GM21576 (cell line): ENCODE results near the gene LDB2.

Experiments used
- ATAC-seq: cut with Tn5 transposase; IDR thresholded peaks from one replicate; pipeline ENCODE4 v1.9.1; 2021; ENCODE audit warnings: mild to moderate bottlenecking, moderate library complexity; ENCODE audit not compliant: unreplicated experiment

LDB2 gene

DNA sequence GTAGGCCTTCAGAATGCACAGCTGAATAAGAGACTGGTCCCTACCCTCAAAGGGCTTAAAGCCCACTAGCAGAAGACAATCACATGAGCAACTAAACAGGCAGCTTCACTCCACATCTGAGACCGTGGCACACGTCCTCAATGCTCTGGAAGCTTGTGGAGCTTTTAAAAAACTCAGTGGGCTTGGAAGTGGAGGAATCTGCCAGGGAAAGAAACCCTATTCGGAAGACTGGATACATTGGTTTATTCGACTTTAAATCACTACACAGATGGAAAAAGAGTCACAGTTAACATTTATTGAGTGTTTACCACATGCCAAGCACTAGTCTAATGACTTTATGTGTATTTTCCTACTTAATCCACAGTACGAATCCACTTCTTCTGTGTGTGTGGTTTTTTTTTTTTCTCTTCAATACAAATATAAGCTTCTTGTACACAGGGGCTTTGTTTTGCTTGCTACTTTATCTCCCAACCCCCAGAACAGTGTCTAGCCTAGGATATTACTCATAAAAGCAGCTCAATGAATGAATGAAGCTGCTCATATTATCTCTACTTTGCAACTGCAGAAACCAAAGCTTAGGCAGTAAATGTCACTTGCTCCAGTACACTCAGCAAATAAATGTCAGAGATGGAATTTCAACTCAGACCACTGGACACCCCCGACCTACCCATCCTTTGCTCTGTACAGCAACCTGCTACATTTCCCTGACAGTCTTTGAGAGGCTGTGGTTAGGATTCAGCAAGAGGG lies 137.7 kb downstream of the LDB2 start:
- no peak for ATAC-seq

DNA sequence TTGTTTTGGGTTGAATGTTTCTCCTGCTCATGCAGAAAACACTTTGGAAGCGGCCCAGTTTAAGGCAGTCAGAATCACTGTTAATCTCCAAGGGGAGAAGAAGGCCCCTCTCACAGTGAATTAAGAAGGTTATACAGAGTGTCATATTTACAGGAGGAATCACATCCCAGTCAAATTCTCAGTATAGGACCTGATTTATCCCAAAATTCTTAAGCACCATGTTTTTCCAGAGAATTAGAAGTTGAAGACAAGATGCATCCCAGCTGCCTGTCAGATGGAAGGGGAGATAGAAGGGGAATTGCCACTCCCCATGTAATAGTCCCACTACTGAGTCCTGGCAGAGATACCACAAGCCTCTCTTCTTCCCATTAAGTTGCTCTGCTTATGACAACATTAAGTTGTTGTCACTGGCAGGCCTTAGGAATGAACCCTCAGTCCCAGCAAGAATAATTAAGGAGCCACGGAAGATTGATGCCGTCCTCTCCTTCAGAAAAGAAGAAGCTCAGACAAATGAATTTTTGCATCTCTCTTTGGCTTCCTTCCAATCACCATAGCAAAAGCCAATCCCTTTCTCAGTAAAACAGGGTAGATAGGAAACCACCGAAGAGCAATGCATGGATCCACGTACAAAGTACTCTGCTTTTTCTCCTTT lies 138.4 kb downstream of the LDB2 start:
- no peak for ATAC-seq

DNA sequence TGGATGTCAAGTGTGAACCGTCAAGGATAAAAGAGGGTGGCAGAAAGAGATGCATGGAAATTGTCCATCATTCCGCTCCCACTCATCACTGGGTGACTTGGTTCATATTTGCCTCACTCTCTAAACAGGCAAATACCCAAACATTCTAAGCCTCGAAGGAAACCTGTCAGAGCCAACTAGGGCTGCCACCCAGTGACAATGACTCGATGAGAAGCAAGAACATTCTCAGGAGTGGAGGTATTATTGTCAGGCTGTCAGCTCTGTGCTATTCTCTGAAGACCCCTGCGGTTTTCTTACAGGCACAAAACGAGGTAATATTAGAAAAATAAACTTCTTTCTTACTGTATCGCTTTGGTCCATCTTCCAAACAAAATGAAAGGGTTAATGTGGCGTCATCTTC lies 139.6 kb downstream of the LDB2 start:
- ATAC-seq, result no peak

DNA sequence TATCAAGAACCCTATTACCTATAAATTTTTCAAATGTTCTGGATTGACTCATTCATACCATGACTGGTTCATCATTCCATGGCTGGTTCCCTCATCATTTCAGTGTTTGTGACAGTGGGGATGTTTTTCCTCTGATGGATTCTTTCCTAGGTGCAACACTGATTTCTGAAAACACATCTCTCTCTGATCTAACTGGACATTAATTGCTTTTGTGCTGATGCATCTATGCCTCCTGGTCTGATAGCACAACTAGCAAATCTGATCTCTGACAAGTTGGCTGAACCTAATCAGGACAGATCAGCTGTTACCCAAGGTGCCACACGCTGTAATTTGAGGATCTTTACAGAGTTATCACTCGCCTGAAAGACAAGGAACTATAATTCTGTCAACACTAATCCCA lies 140.2 kb downstream of the LDB2 start:
- ATAC-seq, result no peak

DNA sequence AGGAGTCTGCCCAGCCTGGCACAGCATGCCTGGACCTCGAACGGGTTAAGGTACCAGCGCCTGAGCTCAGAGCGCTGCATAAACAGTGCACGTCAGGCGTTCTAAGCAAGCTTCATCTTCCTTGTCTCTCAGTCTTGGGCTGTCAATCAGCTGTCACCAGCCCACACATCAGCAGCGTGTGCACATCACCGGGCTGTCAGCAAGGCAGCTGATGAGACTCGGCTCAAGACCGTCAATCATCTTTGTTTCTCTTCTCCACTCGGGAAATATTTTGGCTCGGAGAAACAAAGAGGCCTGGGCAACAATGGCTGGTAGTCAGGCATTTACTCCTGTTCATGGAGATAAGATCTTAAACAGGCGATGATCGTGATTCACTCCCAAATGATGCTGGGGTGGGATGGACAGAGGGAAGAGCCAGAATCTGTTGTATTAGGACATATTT lies 141.3 kb downstream of the LDB2 start:
- ATAC-seq, result no peak

DNA sequence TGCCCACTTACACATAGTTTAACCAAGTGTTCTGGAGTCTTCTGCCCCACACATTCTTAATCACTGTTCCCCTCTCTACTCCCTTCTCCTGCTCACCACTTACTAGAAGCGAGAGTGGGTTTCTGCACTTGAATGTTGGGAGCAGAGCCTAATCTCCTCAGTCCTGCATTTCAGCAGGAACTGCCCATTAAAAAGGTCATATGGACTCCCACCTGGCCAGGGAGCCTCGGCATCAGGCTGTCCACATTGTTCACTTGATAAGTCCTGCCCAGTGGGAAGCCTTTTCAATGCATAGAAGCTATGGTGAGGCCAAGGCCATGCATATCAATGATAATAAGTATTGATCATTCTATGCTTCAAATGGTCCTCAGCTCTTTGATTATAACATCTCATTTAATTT lies 144.3 kb downstream of the LDB2 start:
- ATAC-seq, result no peak

DNA sequence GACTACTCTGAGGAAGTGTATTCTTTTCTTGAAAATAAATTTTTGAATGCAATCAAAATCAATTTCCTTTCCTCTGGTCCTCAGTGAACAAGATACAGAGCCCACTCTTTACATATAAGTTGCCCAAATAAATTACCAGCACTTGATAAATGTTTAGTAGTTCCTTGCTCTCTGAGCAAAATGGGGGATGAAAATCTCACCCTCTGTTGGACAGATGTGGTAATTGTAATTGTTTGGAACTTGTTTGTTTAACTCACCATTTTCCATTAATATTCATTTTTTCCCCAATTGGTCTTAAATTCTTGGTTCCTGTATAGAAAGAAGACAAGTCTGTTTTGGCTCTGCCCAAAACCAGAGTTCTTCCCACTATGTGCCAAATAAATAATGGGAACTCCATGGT lies 146.3 kb downstream of the LDB2 start:
- no peak for ATAC-seq

DNA sequence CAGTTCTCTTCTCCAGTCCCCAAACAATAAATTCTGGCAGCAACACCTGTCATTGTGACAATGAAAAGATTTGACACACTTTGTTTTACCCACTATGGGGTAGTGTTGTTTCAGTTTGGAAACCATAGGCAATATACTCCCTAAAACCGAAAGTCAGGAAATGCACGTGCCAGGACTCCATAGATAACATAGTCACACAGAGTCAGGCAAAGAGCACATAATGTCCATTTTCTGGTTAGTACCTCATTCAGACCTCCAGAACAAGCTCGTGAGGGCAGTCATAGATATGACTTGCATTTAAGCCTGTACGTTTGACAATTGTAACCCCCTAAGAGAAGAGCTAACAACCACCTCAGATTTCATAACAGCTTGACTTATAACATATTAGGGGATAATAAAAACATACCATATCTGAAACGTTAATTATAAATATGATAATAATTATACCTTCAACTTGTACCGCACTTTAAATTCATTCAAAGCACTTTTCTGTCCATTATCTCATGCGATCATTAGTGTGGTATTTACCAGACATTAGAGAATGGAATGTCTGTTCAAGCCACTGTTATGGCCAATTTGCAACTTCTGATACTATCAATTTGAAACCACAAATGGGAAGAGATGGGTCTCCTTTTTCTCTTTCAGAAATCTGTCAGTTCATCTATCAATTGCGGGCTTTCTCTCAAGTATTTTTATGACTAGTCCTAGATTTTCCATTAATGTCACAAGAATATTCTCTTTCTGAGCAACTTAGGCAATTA lies 147.4 kb downstream of the LDB2 start:
- ATAC-seq, result no peak

DNA sequence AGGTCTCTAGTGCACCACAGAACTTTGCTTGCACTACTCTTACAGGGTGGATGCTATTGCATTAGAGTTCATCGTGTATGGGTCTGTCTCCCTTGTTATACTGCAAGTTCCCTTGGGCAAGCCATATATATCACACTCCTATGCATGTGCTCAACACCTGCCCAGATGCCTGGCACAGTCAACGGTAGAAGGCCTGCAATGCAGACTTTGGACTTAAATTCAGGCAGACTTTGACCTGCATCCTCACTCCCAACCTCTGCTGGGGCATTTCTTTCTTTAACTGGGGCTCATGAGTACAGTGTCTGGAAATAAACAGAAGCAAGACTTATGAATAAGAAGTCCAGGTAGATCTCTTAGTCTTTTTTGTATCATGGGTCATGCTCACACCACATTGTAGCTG lies 148.2 kb downstream of the LDB2 start:
- ATAC-seq, result no peak

DNA sequence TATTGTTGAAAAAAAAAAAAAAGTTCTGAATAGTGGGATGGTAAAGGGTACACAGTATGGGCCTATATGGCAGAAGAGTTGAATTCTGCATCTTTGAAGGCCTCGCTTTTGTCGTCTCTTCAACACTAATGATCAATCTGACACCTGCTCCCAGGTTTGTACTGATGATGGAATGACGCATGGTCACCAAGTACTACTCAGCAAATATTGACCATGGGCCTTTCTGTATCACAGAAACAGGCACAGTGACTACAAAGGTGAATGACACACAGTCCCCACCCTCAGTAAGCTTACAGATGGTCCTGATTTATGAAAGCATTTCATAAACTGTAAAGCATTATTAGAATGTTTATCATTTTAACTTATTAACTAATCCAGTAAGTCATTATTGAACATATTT lies 152.6 kb downstream of the LDB2 start:
- ATAC-seq, result no peak

DNA sequence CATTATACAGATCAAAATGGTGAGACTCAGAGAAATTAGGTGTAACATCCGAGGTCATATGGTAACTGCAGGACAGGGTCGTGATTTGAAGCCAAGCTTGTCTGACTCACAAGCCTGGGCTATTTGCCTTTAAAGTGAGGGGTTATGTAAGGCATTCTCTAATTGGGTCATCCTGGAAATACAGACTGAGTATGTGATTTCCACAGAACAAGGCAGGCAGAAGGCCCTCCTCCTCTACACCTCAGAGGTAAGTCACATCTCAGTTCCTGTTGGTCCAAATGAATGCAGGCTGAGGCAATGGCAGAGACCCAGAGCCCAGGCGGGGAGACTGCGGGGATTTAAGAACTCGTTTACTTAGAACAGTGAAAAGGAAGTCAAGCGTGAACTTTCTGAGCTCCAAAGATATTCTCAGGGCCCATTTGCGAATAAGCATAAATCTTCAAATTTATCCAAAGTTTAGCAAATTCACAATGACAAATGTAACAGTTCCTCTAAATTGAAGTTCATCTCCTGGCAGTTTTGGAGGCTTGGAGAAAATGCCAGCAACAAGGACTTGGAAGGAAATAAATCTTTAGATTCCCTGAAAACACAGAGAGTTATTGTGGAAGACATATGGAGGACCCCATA lies 153.3 kb downstream of the LDB2 start:
- ATAC-seq, result no peak

DNA sequence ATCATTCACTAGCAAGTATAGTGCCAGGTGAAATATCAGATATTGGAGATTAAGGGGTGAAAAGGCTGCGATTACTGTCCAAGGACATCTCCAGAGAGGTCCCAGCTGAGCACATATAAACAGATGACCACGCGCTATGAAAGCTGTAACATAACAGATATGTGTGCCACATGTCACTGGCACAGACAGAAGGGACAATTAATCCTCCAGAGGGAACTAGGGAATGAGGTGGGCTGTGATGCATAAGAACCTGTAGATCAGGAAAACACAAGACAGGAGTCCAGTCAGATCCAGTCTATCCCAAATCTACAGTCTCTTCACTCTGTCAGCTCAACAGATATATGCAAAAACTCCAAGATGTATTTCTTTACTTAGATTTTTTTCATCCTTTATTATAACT lies 157.2 kb downstream of the LDB2 start:
- ATAC-seq, result no peak

DNA sequence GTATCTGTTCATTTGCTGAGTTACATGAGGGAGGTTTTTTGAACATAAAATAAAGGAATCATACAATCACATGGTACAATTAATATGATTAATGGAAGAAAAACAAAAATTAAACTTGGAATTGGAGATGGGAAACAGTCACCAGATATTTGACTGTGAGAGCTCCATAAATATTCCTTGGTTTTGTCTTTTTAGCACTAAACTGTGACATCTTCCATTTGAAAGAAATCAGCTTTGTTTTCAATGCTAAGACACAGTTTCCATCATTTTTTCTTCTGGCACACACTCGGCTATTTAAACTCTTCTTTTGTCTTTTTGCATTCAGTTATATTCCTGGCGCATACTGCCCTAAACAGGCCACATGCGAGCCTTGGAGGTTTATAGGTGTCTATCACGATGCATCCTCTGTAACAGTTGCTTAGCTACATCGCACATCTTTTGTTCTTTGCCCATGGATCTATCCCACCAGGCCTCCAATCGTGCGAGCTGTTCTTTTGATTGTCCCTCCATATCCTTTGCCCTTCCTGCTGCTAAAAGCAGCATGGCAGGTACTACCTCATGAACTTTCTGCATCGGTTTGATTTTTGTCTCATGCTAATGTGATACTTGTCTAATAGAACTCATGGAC lies 158.3 kb downstream of the LDB2 start:
- ATAC-seq, result no peak

DNA sequence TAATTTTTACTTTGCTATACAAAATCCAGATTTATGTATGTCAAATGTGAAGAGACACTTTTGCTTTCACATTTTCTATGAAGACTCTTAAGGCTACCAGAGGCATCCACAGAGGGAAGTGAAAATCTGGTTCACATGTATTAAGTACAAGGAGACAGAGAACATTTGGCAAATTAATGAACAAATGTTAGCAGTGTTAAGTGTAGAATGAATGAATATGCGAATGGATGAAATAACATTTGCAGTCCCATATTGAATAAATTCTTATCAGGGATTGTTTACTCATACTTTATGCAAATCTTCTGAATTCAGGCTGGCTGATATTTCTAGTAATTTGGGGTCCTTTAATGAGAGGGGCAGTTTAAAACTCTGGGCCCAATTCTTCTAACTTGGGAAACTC lies 159.9 kb downstream of the LDB2 start:
- no peak for ATAC-seq

DNA sequence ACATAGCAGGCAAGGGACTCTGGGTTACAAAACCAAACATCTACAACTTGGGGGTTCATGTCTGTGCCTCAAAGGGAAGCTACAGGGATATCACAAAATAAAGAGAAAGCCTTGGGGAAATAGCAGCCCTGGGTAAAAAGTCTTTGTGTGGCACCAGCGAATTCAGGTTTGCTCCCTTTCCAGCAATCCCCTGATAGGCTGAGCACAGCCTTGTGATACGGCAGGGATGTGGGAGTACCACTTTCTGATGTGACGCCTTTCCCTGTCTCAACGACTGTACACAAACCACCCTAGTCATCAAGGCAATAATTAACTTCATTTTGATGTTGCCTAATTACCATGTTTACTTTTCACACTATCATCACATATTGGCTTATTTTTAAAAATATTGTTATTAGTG lies 164.9 kb downstream of the LDB2 start:
- ATAC-seq, result no peak

DNA sequence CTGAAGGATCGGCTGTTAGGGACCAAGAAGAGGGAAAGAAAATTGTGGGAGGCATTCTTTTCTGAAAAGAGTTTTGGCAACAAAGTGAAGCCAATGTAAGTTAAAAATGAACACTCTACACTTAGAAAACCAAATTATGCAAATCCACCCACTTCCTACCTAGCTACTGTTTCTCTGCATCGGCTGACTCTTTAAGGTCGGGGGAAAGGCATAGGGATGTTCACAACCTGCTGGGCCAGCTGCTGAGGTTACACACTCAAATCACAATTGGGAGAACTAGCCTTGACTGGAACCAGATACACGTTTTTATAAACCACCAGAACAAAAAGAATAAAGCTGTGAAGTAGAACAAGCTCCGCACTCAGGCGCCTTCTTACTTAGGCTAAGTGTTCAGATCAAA lies 165.7 kb downstream of the LDB2 start:
- ATAC-seq, result no peak

DNA sequence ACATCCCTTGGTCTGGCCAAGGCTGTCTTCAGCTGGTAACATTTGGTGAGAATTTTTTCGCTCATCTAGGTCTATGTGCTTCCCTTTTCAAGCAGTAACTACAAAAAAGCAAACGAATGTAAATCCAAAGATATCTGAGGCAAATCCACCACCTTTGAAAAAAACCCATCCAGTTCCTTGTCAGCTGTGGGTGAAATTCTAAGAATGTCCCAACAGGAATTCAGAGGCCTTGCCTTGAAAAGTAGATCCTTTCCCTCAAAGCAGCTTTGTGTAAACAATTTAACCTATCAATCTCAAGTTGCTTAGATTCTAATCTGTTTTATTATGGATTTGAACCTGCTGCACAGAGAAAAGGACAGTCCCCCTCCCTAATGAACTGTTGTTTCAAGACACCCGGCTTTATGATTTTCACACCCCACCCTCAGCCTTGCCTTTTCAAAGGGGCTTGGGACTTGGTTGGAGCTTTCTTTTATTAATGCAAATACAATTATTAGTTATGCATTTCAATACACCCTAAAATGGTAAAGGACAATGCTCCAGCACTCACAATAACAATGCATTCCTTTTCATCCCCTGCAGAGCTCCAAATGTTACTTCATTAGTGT lies 166.6 kb downstream of the LDB2 start:
- ATAC-seq, result no peak

DNA sequence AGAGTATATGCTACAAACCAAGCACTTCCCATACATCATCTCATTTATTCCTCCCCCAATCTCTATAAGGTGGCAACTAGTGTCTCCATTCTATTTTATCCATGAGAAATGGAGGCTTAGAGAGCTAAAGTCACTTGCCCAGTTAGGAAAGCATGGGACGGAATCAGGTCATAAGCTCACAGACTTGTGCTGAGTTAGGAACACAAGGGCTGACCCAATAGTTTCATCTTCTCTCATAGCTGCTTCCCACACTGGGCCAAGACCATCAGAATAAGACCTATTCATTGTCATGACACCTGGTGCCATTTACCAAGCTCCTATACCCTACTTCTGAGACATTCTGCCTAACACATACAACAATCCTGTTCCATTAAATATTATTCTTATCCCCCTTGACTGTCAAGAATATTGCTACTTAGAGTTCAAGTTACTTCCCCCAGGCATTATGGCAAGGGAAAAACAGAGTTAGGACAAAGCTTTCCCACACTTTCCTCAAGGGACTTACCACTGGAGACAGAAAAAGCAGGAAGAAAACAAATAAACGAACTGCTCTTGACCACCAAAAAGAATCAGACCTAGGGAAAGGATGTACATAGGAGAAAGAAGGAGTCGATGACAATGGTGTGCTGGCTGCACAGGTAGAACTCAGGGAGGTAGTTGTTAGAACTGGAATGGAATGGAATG lies 167.8 kb downstream of the LDB2 start:
- no peak for ATAC-seq

DNA sequence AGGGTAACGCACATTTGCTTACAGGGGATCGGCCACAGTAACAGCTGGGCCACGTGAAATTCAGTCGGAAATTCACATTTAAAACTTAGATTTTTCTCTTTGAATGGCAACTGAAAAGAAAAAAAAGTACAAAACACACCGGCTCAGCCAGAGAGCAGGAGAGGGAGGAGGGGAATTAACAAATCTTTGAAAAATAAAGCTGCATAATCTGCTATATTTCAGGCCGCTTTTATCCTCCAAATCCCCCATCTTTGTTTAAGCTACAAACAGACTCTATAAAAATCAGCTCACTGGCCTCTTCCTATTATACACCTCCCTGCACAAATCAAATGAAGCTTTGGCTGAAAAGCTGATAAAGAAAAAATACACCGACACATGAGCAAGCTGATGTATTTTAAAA lies 169.1 kb downstream of the LDB2 start:
- ATAC-seq, result no peak

DNA sequence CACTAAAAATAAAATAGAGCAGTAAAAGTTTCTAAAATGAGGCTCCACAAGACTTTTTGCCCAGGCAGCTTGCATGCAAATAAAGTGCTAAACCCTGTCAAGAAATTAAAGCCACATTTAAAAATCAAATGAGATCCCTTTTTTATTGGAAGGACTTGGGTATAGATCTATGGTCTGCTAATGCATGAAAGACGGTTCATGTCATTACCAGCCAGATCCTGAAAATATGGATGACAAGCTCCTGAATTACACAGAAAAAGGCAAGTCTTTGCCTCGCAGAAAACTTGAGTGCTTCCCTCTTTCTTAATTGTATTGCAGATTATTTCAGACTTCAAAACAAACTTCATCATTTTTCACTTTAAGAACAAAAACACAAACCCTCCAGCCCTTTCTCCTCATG lies 169.6 kb downstream of the LDB2 start:
- no peak for ATAC-seq
